ENCODE data around the gene ZBTB7B.

ZBTB7B gene

GRCh38 chr1:154989195-154989860, 13.3 kb upstream of the ZBTB7B start:
- DNase-seq, result no peak

DNA sequence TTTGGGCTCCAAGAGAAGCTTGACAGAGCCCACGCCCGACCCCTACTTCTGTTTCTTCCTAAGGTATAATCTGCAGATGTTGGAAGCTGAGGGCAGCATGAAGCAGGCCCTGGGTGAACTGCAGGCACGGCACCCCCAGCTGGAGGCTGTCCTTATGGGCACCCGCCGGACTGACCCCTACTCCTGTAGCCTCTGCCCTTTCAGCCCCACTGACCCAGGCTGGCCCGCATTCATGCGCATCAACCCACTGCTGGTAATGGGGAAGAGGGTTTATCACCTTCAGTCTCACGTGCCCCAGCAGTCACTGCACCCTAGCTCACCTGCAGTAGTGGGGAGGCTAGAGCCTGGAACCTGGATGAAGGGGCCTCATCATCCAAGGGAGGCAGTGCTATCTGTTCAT, 12.3 kb upstream of the ZBTB7B start:
- no peak for DNase-seq

GRCh38 chr1:154992721-154993571, 9.7 kb upstream of the ZBTB7B start:
- no peak for DNase-seq

- no peak for DNase-seq
Observed at GRCh38 chr1:154993572-154994268, 8.9 kb upstream of the ZBTB7B start, which contains the start of gene LENEP. Gene LENEP, plus strand, starts transcription at chr1:154993586. Its CDS starts 22 bp downstream, at chr1:154993608.

DNA sequence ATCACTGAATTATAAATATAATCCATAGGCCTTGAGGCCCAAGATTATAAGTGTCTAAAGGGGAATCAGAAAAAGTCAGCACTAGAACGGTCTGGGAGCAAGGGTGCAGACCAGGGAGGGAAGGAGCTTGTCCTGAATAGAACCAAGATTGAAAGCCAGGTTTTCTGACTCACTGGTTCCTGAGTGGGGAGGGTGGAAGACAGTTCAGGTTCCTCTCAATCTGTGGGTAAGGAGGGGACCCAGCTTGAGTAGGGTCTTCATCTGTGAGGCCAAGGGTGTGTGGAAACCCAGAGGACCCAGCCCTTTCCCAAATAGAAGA, 8.4 kb upstream of the ZBTB7B start:
- DNase-seq, result no peak

DNA sequence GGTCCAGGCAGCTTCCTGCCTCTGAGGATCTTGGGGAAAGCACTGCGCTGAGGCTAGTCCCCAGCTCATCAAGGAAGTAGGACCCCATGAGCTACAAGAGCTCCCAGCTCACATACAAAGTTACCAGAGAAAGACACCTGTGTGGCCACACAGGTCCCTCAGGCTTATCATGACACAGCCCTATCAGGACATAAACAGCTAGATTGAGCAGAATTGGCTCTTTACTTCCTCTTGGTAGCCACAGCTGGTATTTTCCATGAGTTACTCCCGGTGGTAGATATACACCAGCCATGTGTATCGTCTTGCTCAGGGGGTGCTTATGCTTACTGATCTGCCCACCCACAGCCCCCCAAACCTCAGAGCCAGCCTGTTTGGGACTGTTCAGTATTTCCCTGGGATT, 8.0 kb upstream of the ZBTB7B start:
- no peak for DNase-seq

DNA sequence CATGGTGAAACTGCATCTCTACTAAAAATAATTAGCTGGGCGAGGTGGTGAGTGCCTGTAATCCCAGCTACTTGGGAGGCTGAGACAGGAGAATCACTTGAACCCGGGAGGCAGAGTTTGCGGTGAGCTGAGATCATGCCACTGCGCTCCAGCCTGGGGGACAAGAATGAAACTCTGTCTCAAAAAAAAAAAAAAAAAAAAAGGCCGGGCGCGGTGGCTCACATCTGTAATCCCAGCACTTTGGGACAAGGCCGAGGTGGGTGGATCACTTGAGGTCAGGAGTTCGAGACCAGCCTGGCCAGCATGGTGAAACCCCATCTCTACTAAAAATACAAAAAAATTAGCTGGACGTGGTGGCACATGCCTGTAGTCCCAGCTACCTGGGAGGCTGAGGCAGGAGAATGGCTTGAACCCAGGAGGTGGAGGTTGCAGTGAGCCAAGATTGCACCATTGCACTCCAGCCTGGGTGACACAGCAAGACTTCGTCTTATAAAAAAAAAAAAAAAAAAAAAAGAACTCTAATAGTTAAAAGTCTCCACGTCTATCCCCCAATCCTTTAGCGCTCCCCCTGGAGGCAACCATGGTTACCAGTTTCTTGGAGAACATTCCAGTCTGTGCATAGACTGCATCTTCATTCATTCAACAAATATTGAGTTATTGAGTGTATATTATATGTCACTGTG, 7.2 kb upstream of the ZBTB7B start:
- peak; percentile 45 to 62 for DNase-seq

GRCh38 chr1:154996966-154997701, 5.5 kb upstream of the ZBTB7B start:
- no peak for DNase-seq

DNA sequence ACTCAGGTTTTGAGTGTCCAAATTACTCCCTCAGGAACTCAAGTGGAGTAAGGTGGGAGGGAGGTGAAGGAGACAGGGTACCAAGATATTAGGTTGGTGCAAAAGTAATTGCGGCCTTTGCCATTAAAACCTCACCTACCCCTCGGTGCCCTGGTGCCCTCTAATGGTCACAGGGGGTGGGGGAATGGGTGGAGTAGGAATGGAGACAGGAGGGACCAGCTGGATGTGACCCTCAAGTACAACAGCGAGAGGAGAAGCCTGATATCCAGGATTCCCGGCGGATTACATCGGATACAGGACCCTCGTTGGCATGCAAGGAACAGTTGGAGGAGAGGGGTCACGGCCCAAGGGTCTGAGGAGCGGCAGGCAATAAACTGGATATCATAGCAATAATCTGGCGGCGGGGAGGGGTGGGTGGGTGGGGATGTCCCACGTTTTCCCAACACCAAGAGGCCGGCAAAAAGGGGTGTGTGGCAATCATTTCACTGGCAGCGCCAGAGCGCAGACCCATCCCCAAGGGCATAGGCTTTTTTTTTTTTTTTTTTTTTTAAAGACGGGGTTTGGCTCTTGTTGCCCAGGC, 4.3 kb upstream of the ZBTB7B start:
- DNase-seq, result no peak

DNA sequence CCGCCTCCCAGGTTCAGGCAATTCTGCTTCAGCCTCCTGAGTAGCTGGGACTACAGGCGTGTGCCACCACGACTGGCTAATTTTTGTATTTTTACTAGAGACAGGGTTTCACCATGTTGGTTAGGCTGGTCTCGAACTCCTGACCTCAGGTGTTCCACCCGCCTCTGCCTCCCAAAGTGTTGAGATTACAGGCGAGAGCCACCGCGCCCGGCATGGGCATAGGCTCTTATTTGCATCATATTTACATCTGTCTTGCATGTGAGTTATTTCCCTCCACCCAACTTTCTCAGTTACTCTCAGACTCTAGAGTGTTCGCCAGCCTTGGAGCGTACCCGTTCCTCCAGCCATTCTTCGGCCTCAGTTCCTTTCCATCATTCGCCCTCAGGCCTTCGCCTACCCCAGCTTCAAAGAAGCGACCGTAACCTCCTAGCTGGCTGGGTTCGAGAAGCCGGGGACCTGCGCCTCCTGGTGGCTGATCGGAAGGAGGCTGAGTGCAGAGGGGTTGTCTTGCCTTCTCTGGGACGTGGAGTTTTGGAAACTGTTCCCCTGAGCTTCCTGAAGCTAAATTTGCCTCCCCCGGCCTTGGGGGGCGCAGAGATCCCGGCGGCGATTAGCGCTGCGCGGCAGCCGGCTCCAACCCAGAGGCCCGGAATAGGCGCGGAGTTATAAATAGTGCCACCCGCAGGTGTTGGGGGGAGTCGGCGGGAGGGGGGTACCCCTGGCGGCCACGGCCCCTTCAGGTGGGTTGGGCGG, 3.6 kb upstream of the ZBTB7B start:
- DNase-seq, result peak in 1 of 2 experiments; percentile 36

GRCh38 chr1:154999571-155000410, 2.8 kb upstream of the ZBTB7B start:
- DNase-seq, result no peak

DNA sequence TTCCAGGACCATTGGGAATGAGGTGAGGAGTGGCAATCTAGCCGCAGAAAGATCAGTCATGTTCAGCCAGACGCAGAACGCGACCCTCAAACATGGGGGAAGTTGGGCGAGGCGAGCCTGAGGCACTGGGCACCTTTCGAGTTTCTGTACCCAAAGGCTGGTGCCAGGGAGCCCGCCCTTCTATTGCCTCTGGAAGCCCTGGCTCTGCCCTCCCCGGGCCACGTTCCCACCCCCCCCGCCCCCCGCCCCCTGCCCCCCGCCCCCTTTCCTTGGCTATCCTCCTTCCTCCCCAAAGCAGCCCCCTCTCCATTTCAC, 2.2 kb upstream of the ZBTB7B start:
- DNase-seq, result no peak

DNA sequence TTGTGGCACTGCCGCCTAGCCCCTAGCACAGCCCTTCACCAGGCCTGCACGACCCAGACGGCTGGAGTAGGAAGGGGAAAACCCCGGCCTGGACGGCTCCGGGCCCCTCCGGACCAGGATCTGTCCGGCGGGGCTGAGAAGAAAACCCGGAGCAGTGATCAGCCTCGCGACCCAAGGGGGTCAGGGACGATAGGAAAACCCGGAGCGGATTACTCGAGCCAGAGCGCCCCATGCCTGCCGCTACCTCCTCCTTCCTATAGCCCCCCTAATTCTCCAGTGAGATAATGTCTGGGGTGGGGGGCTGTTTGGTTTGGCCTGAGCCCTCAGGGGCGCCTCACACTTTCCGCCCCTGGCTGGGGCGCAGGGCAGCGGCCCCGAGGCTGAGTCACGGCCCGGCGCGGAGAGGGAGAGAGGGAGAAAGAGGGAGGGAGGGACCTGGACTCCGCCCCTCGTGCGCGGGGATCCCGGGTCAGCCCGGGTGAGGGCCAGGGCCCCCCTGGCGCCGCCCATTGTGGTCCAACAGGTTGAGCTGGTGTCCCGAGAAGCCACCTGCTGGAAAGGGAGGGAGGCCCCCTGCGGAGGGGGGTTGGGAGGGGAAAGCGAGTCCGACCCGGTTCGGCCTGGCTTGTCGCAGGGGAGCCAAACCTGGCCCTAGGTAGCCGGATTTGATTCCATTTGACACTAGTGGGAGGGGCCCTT, 1.7 kb upstream of the ZBTB7B start:
- DNase-seq, result peak; percentile 48 to 70

DNA sequence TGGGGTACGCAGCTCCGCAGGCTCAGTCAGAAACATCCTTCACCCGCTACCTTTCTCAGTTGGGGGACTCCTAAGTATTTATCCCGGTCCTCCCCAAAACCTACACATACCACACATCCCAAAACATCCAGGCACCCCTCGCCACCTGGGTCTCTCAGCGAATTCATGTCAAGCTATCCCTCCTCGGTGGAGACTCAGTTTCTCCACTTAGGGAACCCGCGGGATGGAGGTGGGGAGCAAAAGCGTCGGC, 1.3 kb upstream of the ZBTB7B start:
- DNase-seq, result peak in 1 of 2 experiments; percentile 54

DNA sequence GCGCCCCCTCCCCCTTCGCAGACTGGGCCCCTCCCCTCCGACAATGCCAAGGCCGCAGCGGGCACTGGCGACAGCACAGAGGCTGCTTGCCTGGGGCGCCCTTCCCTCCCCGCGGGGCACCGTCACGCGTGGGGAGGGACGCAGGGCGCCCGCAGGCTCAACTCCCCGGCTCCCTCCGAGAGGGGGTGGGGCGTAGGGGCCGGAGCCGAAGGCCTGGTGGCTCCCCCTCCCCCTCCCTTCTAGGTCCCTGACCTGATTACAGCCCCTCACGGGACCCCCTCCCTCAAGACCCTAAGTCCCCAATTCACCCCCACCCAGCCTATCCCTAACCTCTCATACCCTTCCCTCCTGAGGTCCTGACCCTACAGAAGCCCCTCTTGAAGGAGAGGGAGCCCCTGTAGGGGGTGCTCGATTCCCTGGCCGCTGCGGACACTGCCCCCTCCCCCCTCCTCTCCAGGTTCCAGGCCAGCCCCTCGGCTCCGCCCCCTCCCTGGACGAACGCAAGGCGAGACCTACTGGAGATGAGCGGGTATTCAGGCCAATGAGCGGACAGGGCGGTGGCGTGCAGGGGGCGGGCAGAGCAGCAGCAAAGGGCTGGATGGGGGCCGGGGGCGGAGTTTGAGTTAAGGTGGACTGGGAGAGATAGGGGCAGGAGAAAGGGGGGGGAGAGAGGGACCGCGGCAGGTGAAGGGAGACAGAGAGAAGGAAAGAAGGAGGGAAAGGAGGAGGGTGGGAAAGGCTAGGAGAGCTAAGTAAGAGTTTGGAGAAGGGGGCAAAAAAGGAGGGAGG, 733 bp upstream of the ZBTB7B start:
- peak; percentile 86 to 94 for DNase-seq

DNA sequence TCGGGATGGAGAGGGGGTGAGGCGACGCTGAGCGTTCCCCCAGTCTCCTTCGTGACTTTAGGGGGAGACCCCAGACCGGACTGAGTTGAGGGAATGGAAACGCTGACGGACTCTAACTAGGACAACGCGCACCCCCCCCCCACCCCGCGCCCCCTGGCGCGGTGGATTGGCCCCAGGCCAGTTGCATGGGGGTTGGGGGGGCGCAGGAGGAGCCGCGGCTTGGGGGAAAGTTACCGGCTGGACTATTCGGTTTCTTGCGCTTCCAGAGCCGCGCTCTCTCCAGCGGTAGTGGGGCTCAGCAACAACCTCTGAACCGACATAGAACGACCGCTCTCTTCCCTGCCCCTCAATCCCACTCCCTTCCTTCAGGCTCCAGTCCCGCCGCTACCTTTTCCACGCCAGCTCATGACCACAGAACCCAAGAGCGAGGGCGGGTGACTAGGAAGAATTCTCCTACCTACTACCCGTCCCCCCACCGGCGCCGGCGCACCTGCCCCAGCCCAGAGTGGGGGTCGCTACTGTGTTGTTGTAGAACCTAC, 694 bp downstream of the ZBTB7B start:
- no peak for DNase-seq

GRCh38 chr1:155003766-155004351, 1.3 kb downstream of the ZBTB7B start:
- DNase-seq, result peak in 1 of 2 experiments; percentile 40

DNA sequence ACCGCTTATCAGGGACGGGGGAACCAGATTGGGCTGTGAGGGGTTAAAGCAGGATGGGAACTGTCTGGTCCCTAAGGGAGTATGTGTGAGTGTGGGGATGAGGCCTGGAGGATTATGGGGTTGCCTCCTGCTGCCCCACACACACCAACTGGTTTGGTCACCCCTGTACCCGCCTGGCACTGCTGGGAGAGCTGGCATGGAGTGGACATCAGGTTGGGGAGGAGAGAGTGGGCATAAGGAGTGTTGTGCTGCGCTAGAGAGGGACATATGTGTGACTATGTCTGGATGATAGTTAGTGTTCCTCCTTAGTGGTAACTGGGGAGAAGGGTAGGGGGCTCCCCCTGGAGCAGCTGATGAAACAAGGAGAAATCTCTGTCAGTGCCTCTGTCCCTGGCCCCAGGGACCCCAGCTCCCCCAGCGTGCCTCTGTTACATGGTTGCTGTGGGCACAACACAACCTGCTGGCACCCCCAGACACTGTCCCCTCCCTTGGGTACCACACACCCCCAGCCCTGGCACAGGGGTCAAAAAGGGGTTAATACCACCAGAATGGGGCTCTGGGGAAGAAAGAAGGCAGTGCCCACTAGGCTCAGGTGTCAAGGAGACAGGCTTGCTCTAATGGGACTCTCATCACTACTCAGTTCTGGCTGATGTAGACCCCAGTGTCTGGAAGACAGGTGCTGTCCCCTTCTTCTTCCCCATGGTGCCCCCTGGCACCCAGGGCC, 1.9 kb downstream of the ZBTB7B start:
- DNase-seq, result no peak
